BLaER1 treated with 17β-estradiol and CSF1 and Interleukin-3, amounts not matched to agents 10 nM and 100 nM (cell line): ENCODE results near the gene FOXD4L5.
"Not testable (repeated sequence)": the region's sequence is repeated elsewhere in the genome, so short reads cannot be mapped to it uniquely, and the experiment has no call there.

Experiments used
- H3K27ac ChIP-seq, 11 experiments: shearing (Covaris generic); formaldehyde crosslinking; 2 replicates each; pipeline ENCODE4 v1.8.1; 2022
- H3K27me3 ChIP-seq, 11 experiments: shearing (Covaris generic); formaldehyde crosslinking; 2 replicates each; pipeline ENCODE4 v1.8.1; 2022
- H3K36me3 ChIP-seq, 11 experiments: shearing (Covaris generic); formaldehyde crosslinking; 2 replicates each; pipeline ENCODE4 v1.8.1; 2022
- H3K4me1 ChIP-seq, 10 experiments: shearing (Covaris generic); formaldehyde crosslinking; 2 replicates each; pipeline ENCODE4 v1.8.1; 2022
- H3K4me2 ChIP-seq, 11 experiments: shearing (Covaris generic); formaldehyde crosslinking; 2 replicates each; pipeline ENCODE4 v1.8.1; 2022
- H3K4me3 ChIP-seq, 10 experiments: shearing (Covaris generic); formaldehyde crosslinking; 2 replicates each; pipeline ENCODE4 v1.8.1; 2022
- H3K9ac ChIP-seq, 11 experiments: shearing (Covaris generic); formaldehyde crosslinking; 2 replicates each; pipeline ENCODE4 v1.8.1; 2022
- H3K9me3 ChIP-seq, 11 experiments: shearing (Covaris generic); formaldehyde crosslinking; replicated peaks in 1 of 11; 2 replicates each; pipeline ENCODE4 v1.8.1; 2022
- H4K20me1 ChIP-seq, 11 experiments: shearing (Covaris generic); formaldehyde crosslinking; 2 replicates each; pipeline ENCODE4 v1.8.1; 2022

FOXD4L5 gene

GRCh38 chr9:65285109-65285508 lies at the start of gene FOXD4L5:
Gene FOXD4L5 (minus strand): TSS chr9:65285209. CDS start chr9:65284377, 832 bp downstream.
- H3K36me3 ChIP-seq, H3K27me3 ChIP-seq, H3K4me1 ChIP-seq, H3K27ac ChIP-seq, H4K20me1 ChIP-seq, H3K9me3 ChIP-seq, H3K4me2 ChIP-seq, H3K4me3 ChIP-seq, H3K9ac ChIP-seq: not testable (repeated sequence)

- not testable (repeated sequence) for H3K4me3 ChIP-seq, H3K4me1 ChIP-seq, H3K9me3 ChIP-seq, H3K9ac ChIP-seq, H4K20me1 ChIP-seq, H3K36me3 ChIP-seq, H3K27me3 ChIP-seq, H3K4me2 ChIP-seq, H3K27ac ChIP-seq
Measured at GRCh38 chr9:65283943-65284342, 1.1 kb downstream of the FOXD4L5 start.

- not testable (repeated sequence) for H3K9ac ChIP-seq, H3K9me3 ChIP-seq, H3K27me3 ChIP-seq, H3K4me3 ChIP-seq, H3K36me3 ChIP-seq, H4K20me1 ChIP-seq, H3K4me1 ChIP-seq, H3K4me2 ChIP-seq, H3K27ac ChIP-seq
Measured at GRCh38 chr9:65282976-65283375, 2.0 kb downstream of the FOXD4L5 start.
